ENCODE measurements around the gene TMPRSS12. TPM values are rescaled to one million over a fixed set of nuclear protein-coding genes. Genes with fewer than 3 reads are reported as not detected.
A peak's percentile ranks its signal among the peaks of the same experiment; 100 is the strongest.
"Not testable (repeated sequence)": the region's sequence is repeated elsewhere in the genome, so short reads cannot be mapped to it uniquely, and the experiment has no call there.

Gene TMPRSS12
- total and polyA plus RNA-seq, 2 experiments from 2014 or later = not detected

DNA sequence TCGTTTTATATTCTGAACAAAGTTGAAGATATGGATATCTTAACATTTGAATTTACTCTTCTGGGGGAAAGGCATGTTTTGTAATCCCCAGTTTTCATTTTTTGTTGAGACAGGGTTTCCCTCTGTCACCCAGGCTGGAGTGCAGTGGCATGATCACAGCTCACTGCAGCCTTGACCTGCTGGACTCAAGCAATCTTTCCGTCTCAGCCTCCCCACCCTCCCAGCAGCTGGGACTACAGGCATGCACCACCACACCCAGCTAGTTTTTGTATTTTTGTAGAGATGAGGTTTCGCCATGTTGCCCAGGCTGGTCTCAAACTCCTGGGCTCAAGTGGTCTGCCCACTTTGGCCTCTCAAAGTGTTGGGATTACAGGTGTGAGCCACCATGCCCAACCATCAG is 84.2 kb downstream of the TMPRSS12 start:
- not testable (repeated sequence) for H4K20me1 ChIP-seq (replicated peaks; ENCODE audit: insufficient read depth); H3K27me3 ChIP-seq (ENCODE audit: insufficient read depth); H2AFZ ChIP-seq; DNase-seq (ENCODE audit: low spot score); H3K36me3 ChIP-seq (ENCODE audit: insufficient read depth); H3K9me2 ChIP-seq (ENCODE audit: insufficient read depth); H3K27me3 Mint-ChIP-seq (ENCODE audit: insufficient read depth, low read depth, poor library complexity); H3K27ac ChIP-seq (ENCODE audit: low read depth); H3K9me3 Mint-ChIP-seq; ATAC-seq; H3K27ac Mint-ChIP-seq
- Histone ChIP-seq H3K4me3 (peak overlapping the region; percentile 63), H3K4me2 (peak overlapping the region; percentile 91), H3K79me2 (replicated peaks; ENCODE audit: insufficient read depth) (peaks cover 48% of the 10 kb centered on the region), H3F3A (replicated peaks; ENCODE audit: low read depth) (0 out of 2 replicates have a peak, but pooled peaks cover 16% of the 10 kb centered on the region), H3K4me1 (ENCODE audit: insufficient read depth) (peaks cover 74% of the 10 kb centered on the region)
- peak overlapping the region; percentile 82 for H3K4me3 Mint-ChIP-seq
- peaks cover 18% of the 10 kb centered on the region for H3K36me3 Mint-ChIP-seq (ENCODE audit: low read depth)
- H3K4me1 Mint-ChIP-seq = peaks cover 49% of the 10 kb centered on the region

DNA sequence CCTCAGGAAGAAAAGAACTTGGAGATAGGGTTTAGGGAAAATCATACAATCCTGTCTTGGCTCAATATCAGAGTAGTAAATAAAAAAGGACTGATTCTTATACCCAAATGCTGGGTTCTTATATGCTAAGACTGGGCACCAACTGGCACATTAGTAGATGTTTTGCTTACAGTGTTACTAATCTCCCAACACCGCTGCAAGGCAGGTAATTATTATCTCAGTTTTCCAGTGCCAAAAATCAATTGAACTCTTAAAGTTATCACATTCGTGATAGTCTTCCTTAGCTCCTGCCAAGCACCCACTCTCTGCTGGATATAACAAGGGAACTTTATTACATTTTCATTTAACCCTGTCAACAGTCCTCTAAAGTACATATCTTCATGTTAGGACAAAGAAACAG is 84.6 kb downstream of the TMPRSS12 start:
- no peak overlapping the region for H3K27ac ChIP-seq (ENCODE audit: low read depth)
- Mint-ChIP-seq H3K9me3 (no peaks in the 10 kb centered on the region), H3K4me1 (peaks cover 45% of the 10 kb centered on the region), H3K4me3 (peak overlapping the region; percentile 82), H3K36me3 (ENCODE audit: low read depth) (peaks cover 18% of the 10 kb centered on the region), H3K27me3 (ENCODE audit: insufficient read depth, low read depth, poor library complexity) (peaks cover 6% of the 10 kb centered on the region), H3K27ac (no peak overlapping the region)
- H2AFZ ChIP-seq = no peak overlapping the region
- ATAC-seq (no peak), DNase-seq (ENCODE audit: low spot score) (no peak)
- no peaks in the 10 kb centered on the region for H3K9me2 ChIP-seq (ENCODE audit: insufficient read depth)
- H3F3A ChIP-seq (replicated peaks; ENCODE audit: low read depth) = 0 out of 2 replicates have a peak, but pooled peaks cover 16% of the 10 kb centered on the region
- H3K4me2 ChIP-seq = peak overlapping the region; percentile 91
- TF ChIP-seq, protein P1, sequence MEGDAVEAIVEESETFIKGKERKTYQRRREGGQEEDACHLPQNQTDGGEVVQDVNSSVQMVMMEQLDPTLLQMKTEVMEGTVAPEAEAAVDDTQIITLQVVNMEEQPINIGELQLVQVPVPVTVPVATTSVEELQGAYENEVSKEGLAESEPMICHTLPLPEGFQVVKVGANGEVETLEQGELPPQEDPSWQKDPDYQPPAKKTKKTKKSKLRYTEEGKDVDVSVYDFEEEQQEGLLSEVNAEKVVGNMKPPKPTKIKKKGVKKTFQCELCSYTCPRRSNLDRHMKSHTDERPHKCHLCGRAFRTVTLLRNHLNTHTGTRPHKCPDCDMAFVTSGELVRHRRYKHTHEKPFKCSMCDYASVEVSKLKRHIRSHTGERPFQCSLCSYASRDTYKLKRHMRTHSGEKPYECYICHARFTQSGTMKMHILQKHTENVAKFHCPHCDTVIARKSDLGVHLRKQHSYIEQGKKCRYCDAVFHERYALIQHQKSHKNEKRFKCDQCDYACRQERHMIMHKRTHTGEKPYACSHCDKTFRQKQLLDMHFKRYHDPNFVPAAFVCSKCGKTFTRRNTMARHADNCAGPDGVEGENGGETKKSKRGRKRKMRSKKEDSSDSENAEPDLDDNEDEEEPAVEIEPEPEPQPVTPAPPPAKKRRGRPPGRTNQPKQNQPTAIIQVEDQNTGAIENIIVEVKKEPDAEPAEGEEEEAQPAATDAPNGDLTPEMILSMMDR (conservative IDR thresholded peaks at IDR 0.05; ENCODE audit: low read depth in 2 of 2) = no peak
- no peak for TF ChIP-seq EZH2 (IDR thresholded peaks at IDR 0.05; ENCODE audit: low read depth, unreplicated experiment)
- TF ChIP-seq ZNF114 (CRISPR knock-in tag; IDR thresholded peaks at IDR 0.05) = no peak
- TF ChIP-seq POLR2AphosphoS5 (IDR thresholded peaks at IDR 0.05; ENCODE audit: low read depth) = no peak
- TF ChIP-seq ZNF331 (CRISPR knock-in tag; IDR thresholded peaks at IDR 0.05; ENCODE audit: low read depth) = no peak
- no peaks in the 10 kb centered on the region; the same call in 1 of the 2 replicates for H3K36me3 ChIP-seq (ENCODE audit: insufficient read depth)
- H3K79me2 ChIP-seq (replicated peaks; ENCODE audit: insufficient read depth) = peaks cover 48% of the 10 kb centered on the region
- H3K27me3 ChIP-seq (ENCODE audit: insufficient read depth) = no peaks in the 10 kb centered on the region
- peaks cover 70% of the 10 kb centered on the region for H3K4me1 ChIP-seq (ENCODE audit: insufficient read depth)
- H4K20me1 ChIP-seq (replicated peaks; ENCODE audit: insufficient read depth) = no peaks in the 10 kb centered on the region
- H3K4me3 ChIP-seq = peak overlapping the region; percentile 63

DNA sequence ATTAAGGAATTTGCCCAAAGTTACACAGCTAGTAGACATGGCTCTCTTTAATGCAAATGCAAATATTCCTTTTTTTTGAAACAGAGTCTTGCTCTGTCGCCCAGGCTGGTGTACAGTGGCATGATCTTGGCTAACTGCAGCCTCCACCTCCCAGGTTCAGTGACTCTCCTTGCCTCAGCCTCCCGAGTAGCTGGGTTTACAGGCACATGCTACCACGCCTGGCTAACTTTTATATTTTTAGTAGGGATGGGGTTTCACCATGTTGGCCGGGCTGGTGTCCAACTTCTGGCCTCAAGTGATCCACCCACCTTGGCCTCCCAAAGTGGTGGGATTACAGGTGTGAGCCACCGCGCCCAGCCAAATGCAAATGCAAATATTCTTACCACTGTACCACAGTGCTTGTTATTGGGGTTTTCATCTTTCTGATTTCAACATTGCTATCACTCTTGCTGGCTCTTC is 85.1 kb downstream of the TMPRSS12 start:
- peaks cover 41% of the 10 kb centered on the region for H3K4me1 Mint-ChIP-seq
- peak overlapping the region; percentile 63 for H3K4me3 ChIP-seq
- TF ChIP-seq ZNF114 (CRISPR knock-in tag; IDR thresholded peaks at IDR 0.05) (no peak), JUNB (IDR thresholded peaks at IDR 0.05; ENCODE audit: unreplicated experiment) (no peak), ZNF331 (CRISPR knock-in tag; IDR thresholded peaks at IDR 0.05; ENCODE audit: low read depth) (no peak), POLR2AphosphoS5 (IDR thresholded peaks at IDR 0.05; ENCODE audit: low read depth) (no peak), CREB1 (CRISPR knock-in tag; IDR thresholded peaks at IDR 0.05; ENCODE audit: low read depth) (no peak)
- TF ChIP-seq, protein P2, sequence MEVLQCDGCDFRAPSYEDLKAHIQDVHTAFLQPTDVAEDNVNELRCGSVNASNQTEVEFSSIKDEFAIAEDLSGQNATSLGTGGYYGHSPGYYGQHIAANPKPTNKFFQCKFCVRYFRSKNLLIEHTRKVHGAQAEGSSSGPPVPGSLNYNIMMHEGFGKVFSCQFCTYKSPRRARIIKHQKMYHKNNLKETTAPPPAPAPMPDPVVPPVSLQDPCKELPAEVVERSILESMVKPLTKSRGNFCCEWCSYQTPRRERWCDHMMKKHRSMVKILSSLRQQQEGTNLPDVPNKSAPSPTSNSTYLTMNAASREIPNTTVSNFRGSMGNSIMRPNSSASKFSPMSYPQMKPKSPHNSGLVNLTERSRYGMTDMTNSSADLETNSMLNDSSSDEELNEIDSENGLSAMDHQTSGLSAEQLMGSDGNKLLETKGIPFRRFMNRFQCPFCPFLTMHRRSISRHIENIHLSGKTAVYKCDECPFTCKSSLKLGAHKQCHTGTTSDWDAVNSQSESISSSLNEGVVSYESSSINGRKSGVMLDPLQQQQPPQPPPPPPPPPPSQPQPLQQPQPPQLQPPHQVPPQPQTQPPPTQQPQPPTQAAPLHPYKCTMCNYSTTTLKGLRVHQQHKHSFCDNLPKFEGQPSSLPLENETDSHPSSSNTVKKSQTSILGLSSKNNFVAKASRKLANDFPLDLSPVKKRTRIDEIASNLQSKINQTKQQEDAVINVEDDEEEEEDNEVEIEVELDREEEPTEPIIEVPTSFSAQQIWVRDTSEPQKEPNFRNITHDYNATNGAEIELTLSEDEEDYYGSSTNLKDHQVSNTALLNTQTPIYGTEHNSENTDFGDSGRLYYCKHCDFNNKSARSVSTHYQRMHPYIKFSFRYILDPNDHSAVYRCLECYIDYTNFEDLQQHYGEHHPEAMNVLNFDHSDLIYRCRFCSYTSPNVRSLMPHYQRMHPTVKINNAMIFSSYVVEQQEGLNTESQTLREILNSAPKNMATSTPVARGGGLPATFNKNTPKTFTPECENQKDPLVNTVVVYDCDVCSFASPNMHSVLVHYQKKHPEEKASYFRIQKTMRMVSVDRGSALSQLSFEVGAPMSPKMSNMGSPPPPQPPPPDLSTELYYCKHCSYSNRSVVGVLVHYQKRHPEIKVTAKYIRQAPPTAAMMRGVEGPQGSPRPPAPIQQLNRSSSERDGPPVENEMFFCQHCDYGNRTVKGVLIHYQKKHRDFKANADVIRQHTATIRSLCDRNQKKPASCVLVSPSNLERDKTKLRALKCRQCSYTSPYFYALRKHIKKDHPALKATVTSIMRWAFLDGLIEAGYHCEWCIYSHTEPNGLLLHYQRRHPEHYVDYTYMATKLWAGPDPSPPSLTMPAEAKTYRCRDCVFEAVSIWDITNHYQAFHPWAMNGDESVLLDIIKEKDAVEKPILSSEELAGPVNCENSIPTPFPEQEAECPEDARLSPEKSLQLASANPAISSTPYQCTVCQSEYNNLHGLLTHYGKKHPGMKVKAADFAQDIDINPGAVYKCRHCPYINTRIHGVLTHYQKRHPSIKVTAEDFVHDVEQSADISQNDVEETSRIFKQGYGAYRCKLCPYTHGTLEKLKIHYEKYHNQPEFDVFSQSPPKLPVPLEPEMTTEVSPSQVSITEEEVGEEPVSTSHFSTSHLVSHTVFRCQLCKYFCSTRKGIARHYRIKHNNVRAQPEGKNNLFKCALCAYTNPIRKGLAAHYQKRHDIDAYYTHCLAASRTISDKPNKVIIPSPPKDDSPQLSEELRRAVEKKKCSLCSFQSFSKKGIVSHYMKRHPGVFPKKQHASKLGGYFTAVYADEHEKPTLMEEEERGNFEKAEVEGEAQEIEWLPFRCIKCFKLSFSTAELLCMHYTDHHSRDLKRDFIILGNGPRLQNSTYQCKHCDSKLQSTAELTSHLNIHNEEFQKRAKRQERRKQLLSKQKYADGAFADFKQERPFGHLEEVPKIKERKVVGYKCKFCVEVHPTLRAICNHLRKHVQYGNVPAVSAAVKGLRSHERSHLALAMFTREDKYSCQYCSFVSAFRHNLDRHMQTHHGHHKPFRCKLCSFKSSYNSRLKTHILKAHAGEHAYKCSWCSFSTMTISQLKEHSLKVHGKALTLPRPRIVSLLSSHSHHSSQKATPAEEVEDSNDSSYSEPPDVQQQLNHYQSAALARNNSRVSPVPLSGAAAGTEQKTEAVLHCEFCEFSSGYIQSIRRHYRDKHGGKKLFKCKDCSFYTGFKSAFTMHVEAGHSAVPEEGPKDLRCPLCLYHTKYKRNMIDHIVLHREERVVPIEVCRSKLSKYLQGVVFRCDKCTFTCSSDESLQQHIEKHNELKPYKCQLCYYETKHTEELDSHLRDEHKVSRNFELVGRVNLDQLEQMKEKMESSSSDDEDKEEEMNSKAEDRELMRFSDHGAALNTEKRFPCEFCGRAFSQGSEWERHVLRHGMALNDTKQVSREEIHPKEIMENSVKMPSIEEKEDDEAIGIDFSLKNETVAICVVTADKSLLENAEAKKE (CRISPR knock-in tag; IDR thresholded peaks at IDR 0.05) = no peak

More for the DNA sequence above, 85.1 kb downstream of the TMPRSS12 start:
- Mint-ChIP-seq H3K27ac (peak overlapping the region; percentile 45; the same call in 1 of the 2 replicates), H3K36me3 (ENCODE audit: low read depth) (peaks cover 18% of the 10 kb centered on the region), H3K4me3 (peak overlapping the region; percentile 82; the same call in 2 of the 3 replicates), H3K27me3 (ENCODE audit: insufficient read depth, low read depth, poor library complexity) (peaks cover 6% of the 10 kb centered on the region), H3K9me3 (no peaks in the 10 kb centered on the region)
- Histone ChIP-seq H3K4me2 (peak overlapping the region; percentile 91), H3K27me3 (ENCODE audit: insufficient read depth) (no peaks in the 10 kb centered on the region), H3K4me1 (ENCODE audit: insufficient read depth) (peaks cover 65% of the 10 kb centered on the region), H3K27ac (ENCODE audit: low read depth) (no peak overlapping the region), H3F3A (replicated peaks; ENCODE audit: low read depth) (0 out of 2 replicates have a peak, but pooled peaks cover 16% of the 10 kb centered on the region), H2AFZ (no peak overlapping the region), H3K9me2 (ENCODE audit: insufficient read depth) (no peaks in the 10 kb centered on the region), H3K36me3 (ENCODE audit: insufficient read depth) (no peaks in the 10 kb centered on the region; the same call in 1 of the 2 replicates), H4K20me1 (replicated peaks; ENCODE audit: insufficient read depth) (no peaks in the 10 kb centered on the region), H3K79me2 (replicated peaks; ENCODE audit: insufficient read depth) (peaks cover 48% of the 10 kb centered on the region)
- DNase-seq (ENCODE audit: low spot score) (no peak), ATAC-seq (no peak)
